GM18861 (cell line): Measurements from ENCODE around the gene LRRC14B.
"Not testable (repeated sequence)": the region's sequence is repeated elsewhere in the genome, so short reads cannot be mapped to it uniquely, and the experiment has no call there.

Source experiments
- ATAC-seq: cut with Tn5 transposase; IDR thresholded peaks from one replicate; pipeline ENCODE4 v1.9.1; 2021; ENCODE audit not compliant: unreplicated experiment

Gene LRRC14B

GRCh38 chr5:204966-205670 is 13.8 kb downstream of the LRRC14B start:
- no peak for ATAC-seq

- ATAC-seq = no peak
These were observed 15.1 kb downstream of the LRRC14B start for GRCh38 chr5:206406-206805.

- ATAC-seq = no peak
These were observed 15.7 kb downstream of the LRRC14B start for GRCh38 chr5:206927-207536.

DNA sequence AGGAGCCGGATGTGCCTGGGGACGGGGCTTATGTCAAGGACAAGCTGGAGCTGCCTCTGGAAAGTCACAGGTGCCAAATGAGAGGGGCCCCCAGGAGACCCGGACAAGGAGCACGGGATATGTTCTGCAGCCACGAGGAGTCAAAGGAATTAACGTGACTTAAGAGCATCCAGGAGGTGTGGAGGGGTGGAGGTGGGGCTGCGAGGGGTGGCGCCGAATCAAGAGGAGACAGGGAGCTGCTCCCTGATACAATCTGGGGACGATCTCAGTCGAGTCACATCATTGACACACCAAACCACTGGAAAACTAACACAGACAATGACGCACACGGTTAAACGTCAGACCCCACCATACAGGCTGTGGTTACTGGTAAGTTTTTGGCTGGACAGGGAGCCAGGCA is 16.3 kb downstream of the LRRC14B start:
- ATAC-seq = no peak

DNA sequence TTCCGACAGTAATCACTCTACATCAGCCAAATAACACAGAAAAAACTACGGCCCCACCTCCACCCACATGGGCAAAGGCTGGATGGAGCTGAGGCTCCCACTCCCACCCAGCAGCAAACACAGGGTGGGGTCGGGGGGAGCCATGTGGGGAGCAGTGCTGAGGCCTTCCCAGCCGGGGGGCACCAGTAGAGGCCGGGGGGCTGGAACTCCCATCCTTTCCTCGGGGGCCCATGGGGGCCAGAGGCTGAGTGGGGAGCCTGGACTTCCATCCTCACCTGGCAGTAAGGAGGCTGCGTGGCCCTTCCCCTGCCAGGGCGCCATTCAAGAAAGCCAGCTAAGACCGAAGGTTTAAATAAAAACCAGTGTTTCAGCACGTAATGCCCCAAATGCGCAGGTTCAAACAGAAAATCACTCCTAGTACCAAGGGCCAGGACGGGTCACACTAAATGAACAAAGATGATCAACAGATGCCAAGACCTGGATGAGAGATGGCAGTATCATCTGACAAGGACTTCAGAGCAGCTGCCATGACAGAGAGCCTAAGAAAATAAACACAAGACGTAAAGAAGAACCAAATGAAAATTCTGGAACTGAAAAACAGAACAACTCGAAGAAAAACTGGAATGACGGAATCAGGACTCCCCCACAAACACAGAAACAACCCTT is 17.3 kb downstream of the LRRC14B start:
- no peak for ATAC-seq

DNA sequence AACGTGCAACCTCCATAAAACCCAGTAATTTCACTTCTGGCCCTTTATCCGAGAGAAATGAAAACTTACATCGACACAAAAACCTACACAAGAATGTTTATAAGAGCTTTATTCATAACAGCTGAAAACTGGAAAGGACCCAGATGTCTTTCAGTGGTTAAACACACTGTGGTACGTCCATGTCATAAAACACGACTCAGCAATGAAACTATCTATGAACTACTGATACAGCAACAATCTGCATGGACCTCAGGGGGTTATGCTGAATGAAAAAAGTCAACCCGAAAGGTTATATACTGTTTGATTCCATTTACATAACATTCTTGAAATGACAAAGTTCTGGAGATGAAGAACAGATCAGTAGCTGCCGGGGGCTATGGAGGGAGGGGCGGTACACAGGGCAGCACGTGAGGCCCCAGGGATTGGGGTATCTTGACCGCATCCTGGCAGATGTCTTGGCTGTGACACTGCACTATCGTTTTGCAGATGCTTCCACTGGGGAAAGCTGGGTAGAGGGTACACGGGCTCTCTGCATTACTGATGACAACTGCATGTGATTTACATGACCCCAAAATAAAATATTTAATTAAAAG is 22.6 kb downstream of the LRRC14B start:
- no peak for ATAC-seq

DNA sequence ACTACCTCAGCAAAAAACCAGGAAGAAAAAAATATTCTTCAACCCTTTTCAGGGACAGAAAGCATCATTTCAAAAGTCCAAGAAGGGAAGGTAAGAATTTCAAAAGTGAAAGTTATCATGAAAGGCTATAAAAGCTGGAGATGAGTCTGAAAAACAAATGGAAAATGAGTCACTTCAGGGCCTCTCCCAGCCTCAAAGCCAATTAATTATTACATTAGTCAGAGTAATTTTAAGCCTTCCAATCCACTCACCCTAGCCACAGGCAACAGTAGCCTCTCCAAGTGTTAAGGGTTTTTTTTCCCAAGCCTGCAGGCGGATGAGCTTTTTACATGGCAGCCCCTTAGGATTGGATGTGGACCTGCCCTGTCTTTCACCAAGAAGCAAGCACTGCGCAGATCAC is 24.0 kb downstream of the LRRC14B start:
- not testable (repeated sequence) for ATAC-seq

GRCh38 chr5:216076-216475 is 24.8 kb downstream of the LRRC14B start:
- not testable (repeated sequence) for ATAC-seq

GRCh38 chr5:217494-218456 is 26.5 kb downstream of the LRRC14B start, which contains the start of the genes CCDC127 and SDHA:
Gene CCDC127 (minus strand): TSS chr5:218153. CDS start chr5:216849, 1,304 bp downstream.
Gene SDHA (plus strand): TSS chr5:218320. CDS start chr5:218356, 36 bp downstream.
- peak; percentile 56 for ATAC-seq

DNA sequence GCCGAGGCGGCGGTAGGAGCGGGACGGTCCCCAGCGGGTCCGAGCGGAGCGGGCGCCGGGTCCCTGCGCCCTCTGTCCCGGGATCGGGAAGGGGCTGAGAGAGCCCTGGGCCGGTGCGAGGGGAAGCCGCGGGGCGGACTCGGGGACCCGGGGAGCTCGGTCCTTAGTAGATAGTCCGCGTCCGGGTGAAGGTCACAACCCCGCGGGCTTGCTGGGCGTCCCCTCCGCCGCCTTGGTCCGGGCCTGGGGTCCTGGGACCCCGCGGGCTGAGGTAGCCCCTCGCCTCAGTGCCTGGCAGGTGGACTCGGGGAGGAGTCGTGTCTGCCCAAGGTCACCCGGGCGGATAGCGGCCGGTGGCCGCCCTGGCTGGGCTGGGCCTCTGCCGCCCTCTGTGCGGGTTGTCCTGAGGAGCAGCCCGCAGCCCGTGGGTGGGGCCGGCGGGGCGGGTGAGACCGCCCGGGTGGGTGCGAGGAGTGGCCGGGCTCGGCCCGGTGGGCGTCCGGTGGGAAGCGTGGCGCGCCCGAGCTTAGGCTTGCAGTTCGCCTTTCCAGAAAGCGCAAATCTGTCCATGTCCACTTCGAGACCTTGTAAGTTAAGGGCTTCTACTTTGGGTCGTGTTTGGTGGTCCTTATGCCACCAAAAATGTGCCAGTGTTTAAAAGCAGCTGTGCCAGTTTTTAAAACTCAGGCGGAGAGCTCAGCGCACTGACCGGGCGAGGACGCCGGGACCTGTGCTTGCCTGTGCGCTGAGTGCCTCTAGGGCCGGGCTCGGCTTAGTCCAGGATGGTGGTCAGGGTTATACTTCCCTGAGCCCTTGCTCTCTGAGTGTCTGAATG is 27.4 kb downstream of the LRRC14B start:
- no peak for ATAC-seq

GRCh38 chr5:219460-219863 is 28.2 kb downstream of the LRRC14B start:
- ATAC-seq = no peak

- ATAC-seq = peak; percentile 26
These were observed 28.7 kb downstream of the LRRC14B start for GRCh38 chr5:219991-220390.

DNA sequence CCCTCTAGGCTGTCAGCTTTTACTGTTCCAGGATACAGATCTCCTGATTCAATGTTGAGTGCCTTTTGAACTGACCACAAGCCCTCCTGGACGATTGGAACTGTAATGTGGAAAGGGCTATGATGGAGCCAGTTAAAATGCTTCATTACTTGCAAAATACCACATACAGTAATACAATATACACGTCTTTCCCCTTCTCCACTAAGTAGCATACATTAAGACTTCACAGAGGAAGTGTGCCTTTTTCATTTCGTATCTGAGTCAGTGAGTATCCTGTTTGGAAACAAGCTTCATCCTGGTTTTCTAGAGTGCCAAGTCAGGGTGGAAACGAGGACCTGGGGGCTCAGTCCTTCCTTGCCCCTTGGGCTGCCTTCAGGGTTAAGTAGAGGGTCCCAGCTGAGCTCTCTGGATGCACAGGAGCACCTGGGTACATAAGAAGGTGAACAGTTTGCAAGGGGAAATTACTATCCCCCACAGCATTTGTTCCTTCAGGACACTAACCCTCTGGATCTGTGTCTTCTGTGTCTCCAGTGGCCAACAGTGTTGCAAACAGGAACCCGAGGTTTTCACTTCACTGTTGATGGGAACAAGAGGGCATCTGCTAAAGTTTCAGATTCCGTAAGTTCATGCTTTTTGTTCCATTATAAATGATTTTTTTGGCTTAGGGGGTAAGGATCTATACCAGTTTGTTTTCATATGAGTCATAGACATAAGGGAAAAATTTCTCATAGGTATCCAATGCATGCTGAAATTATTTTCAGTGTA is 31.8 kb downstream of the LRRC14B start:
- ATAC-seq = not testable (repeated sequence)

- ATAC-seq = no peak
These were observed 32.5 kb downstream of the LRRC14B start for GRCh38 chr5:223791-224190.

- no peak for ATAC-seq
These were observed 34.0 kb downstream of the LRRC14B start for GRCh38 chr5:225334-225733.

GRCh38 chr5:227375-227774 is 36.1 kb downstream of the LRRC14B start:
- ATAC-seq = not testable (repeated sequence)

DNA sequence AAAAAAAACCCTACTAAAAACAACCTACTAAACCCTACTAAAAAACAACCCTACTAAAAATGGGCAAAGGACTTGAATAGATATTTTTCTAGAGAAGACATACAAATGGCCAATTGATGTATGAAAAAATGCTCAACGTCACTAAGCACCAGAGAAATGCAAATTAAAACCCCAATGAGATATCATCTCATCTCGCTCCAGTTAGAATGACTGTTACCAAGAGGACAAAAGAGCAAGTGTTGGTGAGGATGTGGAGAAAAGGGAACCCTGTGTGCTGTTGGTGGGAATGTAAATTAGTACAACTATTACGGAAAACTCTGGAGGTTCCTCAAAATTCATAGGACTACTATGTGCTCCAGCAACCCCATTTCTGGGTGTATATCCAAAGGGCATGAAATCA is 37.6 kb downstream of the LRRC14B start:
- no peak for ATAC-seq

- no peak for ATAC-seq
These were observed 39.4 kb downstream of the LRRC14B start for GRCh38 chr5:230711-231110.

- no peak for ATAC-seq
These were observed 40.4 kb downstream of the LRRC14B start for GRCh38 chr5:231661-232060.
